NCI-H2227 (cell line): ENCODE data around the gene SELENON.
A peak's percentile ranks its signal among the peaks of the same experiment; 100 is the strongest.

ENCODE experiments used
- DNase-seq: peaks from one replicate; lab custom pipeline; 2025; ENCODE audit not compliant: unreplicated experiment; lab: John Stamatoyannopoulos, UW

SELENON gene

GRCh38 chr1:25799935-25800702, at the start of gene SELENON:
Gene SELENON, plus strand, starts transcription at chr1:25800193. Its CDS starts 38 bp downstream, at chr1:25800231.
- peak; percentile 74 for DNase-seq

GRCh38 chr1:25750923-25751605, 48.9 kb upstream of the SELENON start:
- DNase-seq = no peak

- no peak for DNase-seq
These were observed 45.4 kb upstream of the SELENON start for GRCh38 chr1:25754470-25755181.

GRCh38 chr1:25755475-25756125, 44.4 kb upstream of the SELENON start:
- no peak for DNase-seq

- no peak for DNase-seq
These were observed 43.8 kb upstream of the SELENON start for GRCh38 chr1:25756215-25756614.

- no peak for DNase-seq
These were observed 42.7 kb upstream of the SELENON start for GRCh38 chr1:25757151-25757845.

GRCh38 chr1:25757846-25758185, 42.2 kb upstream of the SELENON start:
- no peak for DNase-seq

GRCh38 chr1:25758466-25759070, 41.4 kb upstream of the SELENON start:
- no peak for DNase-seq

- no peak for DNase-seq
These were observed 39.8 kb upstream of the SELENON start for GRCh38 chr1:25760122-25760719.

GRCh38 chr1:25760871-25761270, 39.1 kb upstream of the SELENON start:
- DNase-seq = no peak

- DNase-seq = no peak
These were observed 36.5 kb upstream of the SELENON start for GRCh38 chr1:25763493-25763892.

GRCh38 chr1:25765136-25765922, 34.7 kb upstream of the SELENON start:
- no peak for DNase-seq

- DNase-seq = peak; percentile 80
These were observed 33.9 kb upstream of the SELENON start for GRCh38 chr1:25765923-25766589.

GRCh38 chr1:25766721-25767436, 33.1 kb upstream of the SELENON start:
- no peak for DNase-seq

GRCh38 chr1:25767437-25767770, 32.6 kb upstream of the SELENON start:
- DNase-seq = no peak

GRCh38 chr1:25768999-25769398, 31.0 kb upstream of the SELENON start:
- DNase-seq = no peak

- no peak for DNase-seq
These were observed 30.2 kb upstream of the SELENON start for GRCh38 chr1:25769625-25770383.
